Body of pancreas (tissue), 4 donors: Measurements from ENCODE around the gene SOX6. TPM values are rescaled to one million over a fixed set of nuclear protein-coding genes. Genes with fewer than 3 reads are reported as not detected.

ENCODE experiments used
- ATAC-seq: fragments of 150-250 bp; one replicate; pipeline ENCODE4 v1.9.1; 2016
- DNase-seq, 4 donors: peaks; one replicate each; pipeline ENCODE4 v3.0.0-alpha.2; 2019
- H3K27ac ChIP-seq, 4 donors: fragments of 200-600 bp; sonication (generic); 1 replicate in 3 of 4; 2 replicates in 1 of 4; pipeline versions ENCODE4 v1.5.1 to v1.6.1; 2016 to 2019; ENCODE audit warnings: mild to moderate bottlenecking in 1 of 4, mixed read lengths in 1 of 4, moderate library complexity in 1 of 4
- H3K27me3 ChIP-seq, 2 donors: fragments of 200-600 bp; sonication (generic); one replicate each; pipeline ENCODE4 v1.6.0; 2016; ENCODE audit warnings: mild to moderate bottlenecking in 1 of 2
- H3K36me3 ChIP-seq, 2 donors: fragments of 200-600 bp; sonication (generic); replicated peaks in 1 of 2; 2 replicates each; pipeline ENCODE4 v1.5.1; 2016; ENCODE audit warnings: low read depth in 2 of 2; ENCODE audit not compliant: insufficient read depth in 1 of 2
- H3K4me1 ChIP-seq: fragments of 200-600 bp; sonication (generic); one replicate; pipeline ENCODE4 v1.6.0; 2016
- H3K4me3 ChIP-seq, 2 donors: fragments of 200-600 bp; sonication (generic); 1 replicate in 1 of 2; 2 replicates in 1 of 2; pipeline ENCODE4 v1.5.1; 2016 to 2019
- H3K9me3 ChIP-seq, 3 donors: fragments of 200-600 bp; sonication (generic); 1 replicate in 2 of 3; 2 replicates in 1 of 3; pipeline ENCODE4 v1.5.1; 2016
- POLR2A ChIP-seq, 3 donors: fragments of 450-650 bp; IDR thresholded peaks; one replicate each; pipeline ENCODE4 v1.6.1; 2016; ENCODE audit warnings: antibody characterized with exemption in 3 of 3, mild to moderate bottlenecking in 2 of 3
- WGBS, 2 donors: methylation state at CpG; one replicate each; pipeline ENCODE4 v1.1.5; 2017; 5-methylcytosine and 5-hydroxymethylcytosine counted together
- intact Hi-C: fragments of 100-400 bp; cut with DNase I; formaldehyde crosslinking; loops from one replicate; pipeline ENCODE4 v1.15.1; 2023
- total RNA-seq, 2 donors: library from RNA; depleted of rRNA; stranded (reverse); fragments of >200 nt; gene quantifications; one replicate each; pipeline ENCODE4 v1.1.0, GENCODE V29; 2016
- TF ChIP-seq, protein P1 (sequence below), 7 experiments: fragments of 450-650 bp in 4 of 7; fragments of 200-600 bp in 3 of 7; sonication (generic) in 3 of 7; IDR thresholded peaks; one replicate each; pipeline ENCODE4 v1.5.1; 2016 to 2019; ENCODE audit warnings: antibody characterized with exemption in 7 of 7

The SOX6 gene
- total RNA-seq, 2 donors from 2014 or later = 21.4 to 23.6 TPM

DNA sequence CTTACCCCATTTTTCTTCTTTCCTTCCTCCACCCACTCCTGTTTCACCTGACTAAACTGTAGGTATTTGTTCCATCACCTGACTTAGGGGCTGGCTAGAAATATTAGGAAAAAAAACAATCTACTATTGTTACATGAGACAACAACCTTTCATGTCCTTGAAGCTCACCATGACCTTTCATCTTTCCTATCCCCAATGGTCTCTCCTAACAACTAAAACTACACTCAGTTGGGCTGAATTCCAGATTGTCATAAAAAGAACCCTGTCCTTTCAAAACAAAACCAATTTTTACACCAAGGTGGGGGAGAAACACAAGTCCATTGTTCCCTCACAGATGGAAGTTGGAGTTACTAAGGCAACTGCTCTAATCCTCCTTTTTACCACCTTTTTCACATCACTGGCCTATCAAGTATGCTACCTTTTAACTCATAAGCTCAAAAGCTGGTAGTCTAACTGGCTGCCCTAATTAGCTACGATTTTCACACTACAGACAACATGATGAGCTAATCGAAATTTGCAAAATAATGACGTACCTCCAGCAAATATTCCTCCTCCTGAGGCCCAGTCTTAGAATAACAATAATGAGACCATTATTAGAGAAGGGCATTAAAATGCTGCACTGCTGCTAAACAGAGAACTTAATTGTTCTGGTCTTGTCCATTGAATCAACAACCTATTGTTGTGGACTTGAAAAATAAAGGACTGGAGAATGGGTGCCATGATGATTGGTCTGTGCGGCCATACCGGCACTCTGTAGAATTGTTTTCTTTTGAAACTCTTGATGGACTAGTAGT, 46.5 kb upstream of the SOX6 start:
- H3K27me3 ChIP-seq = no peaks in the 10 kb centered on the region
- ATAC-seq = no peak
- intact Hi-C loops = no loop called here
- no peaks in the 10 kb centered on the region for H3K9me3 ChIP-seq
- no peak for TF ChIP-seq POLR2A (IDR thresholded peaks at IDR 0.05)
- TF ChIP-seq, protein P1, sequence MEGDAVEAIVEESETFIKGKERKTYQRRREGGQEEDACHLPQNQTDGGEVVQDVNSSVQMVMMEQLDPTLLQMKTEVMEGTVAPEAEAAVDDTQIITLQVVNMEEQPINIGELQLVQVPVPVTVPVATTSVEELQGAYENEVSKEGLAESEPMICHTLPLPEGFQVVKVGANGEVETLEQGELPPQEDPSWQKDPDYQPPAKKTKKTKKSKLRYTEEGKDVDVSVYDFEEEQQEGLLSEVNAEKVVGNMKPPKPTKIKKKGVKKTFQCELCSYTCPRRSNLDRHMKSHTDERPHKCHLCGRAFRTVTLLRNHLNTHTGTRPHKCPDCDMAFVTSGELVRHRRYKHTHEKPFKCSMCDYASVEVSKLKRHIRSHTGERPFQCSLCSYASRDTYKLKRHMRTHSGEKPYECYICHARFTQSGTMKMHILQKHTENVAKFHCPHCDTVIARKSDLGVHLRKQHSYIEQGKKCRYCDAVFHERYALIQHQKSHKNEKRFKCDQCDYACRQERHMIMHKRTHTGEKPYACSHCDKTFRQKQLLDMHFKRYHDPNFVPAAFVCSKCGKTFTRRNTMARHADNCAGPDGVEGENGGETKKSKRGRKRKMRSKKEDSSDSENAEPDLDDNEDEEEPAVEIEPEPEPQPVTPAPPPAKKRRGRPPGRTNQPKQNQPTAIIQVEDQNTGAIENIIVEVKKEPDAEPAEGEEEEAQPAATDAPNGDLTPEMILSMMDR (IDR thresholded peaks at IDR 0.05) = no peak
- H3K36me3 ChIP-seq = no peaks in the 10 kb centered on the region
- H3K27ac ChIP-seq = peak overlapping the region in 1 of 4 donors; percentile 24
- peaks cover 12% of the 10 kb centered on the region for H3K4me1 ChIP-seq
- 78 to 82% methylated on average over 5 of the region's 5 CpGs for WGBS, 2 donors
- H3K4me3 ChIP-seq = no peak overlapping the region
- no peak for DNase-seq

DNA sequence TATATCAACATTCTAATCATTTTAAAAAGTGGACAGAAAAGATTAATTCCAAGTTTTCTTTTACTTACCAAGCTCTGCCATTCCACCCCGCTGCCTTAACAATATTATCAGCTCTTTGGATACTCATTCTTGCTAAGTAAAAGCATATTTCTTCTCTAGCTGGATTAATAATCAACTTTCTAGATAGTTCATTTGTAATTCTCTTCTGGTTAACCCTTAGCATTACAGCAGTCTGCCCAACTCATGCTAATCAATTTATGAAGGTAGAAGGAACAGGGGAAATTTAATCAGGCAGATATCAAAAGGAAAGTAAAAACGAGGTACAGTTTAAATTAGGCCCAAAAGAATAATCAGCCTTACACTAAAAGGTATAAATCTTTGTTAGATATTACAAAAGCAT, 41.0 kb upstream of the SOX6 start:
- ATAC-seq = peak; percentile 58

DNA sequence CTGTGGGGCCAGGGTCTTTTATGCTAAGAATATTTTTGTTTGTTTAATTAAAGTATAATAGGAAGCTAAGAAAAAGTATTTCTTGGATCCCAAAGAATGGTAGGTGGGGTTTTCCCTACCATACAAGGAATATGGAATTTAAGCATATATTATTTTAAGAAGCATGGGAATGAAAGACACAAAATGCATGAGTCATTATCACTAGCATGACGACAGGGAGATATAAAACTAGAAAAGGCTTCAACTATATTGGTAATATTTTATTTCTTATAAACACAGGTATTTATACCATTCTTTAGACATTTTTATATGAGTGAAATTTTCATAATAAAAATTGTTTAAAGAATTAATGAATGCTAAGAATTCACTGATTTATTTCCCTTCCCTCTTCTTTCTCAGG, 39.3 kb upstream of the SOX6 start:
- H3K27me3 ChIP-seq = no peaks in the 10 kb centered on the region
- intact Hi-C loops = no loop called here
- H3K4me3 ChIP-seq = no peak overlapping the region
- no peak for TF ChIP-seq POLR2A (IDR thresholded peaks at IDR 0.05)
- TF ChIP-seq, protein P1 (IDR thresholded peaks at IDR 0.05) = no peak
- peaks cover 24% of the 10 kb centered on the region for H3K4me1 ChIP-seq
- peak overlapping the region in 3 of 4 donors; percentile 9 to 74 (median 27) for H3K27ac ChIP-seq
- H3K9me3 ChIP-seq = no peaks in the 10 kb centered on the region
- 14 to 18% methylated on average over 1 of the region's 1 CpG for WGBS, 2 donors
- no peaks in the 10 kb centered on the region for H3K36me3 ChIP-seq
- DNase-seq (no peak), ATAC-seq (no peak)

More for the DNA sequence above, 41.0 kb upstream of the SOX6 start:
- H3K36me3 ChIP-seq = no peaks in the 10 kb centered on the region
- WGBS, 2 donors = 12 to 19% methylated on average over 2 of the region's 2 CpGs
- no peak for DNase-seq
- intact Hi-C loops = no loop called here
- H3K4me3 ChIP-seq = peak overlapping the region in 1 of 2 donors; percentile 10
- peaks cover 24% of the 10 kb centered on the region for H3K4me1 ChIP-seq
- TF ChIP-seq POLR2A (IDR thresholded peaks at IDR 0.05) = peak in 1 of 3 donors; percentile 24
- TF ChIP-seq, protein P1 (IDR thresholded peaks at IDR 0.05) = no peak
- H3K27ac ChIP-seq = peak overlapping the region in 3 of 4 donors; percentile 27 to 74 (median 29)
- no peaks in the 10 kb centered on the region for H3K9me3 ChIP-seq
- no peaks in the 10 kb centered on the region for H3K27me3 ChIP-seq

DNA sequence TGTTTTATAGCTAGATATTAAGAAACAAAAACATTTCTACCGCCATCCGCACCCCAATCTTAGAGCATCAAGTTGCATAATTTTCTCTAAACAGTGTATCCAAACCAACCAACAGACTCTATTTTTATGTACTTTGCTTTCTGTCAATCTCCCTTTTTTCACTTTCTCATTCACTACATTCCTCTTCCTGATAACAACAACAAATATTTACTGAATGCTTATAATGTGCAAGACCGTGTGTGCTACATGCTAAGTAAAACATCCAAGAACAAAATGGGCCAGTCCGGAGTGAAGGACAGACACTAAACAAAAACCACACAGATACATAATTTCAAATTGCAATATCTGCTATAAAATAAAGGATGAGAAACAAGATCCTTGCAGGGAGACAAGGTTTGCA, 38.6 kb upstream of the SOX6 start:
- no peaks in the 10 kb centered on the region for H3K27me3 ChIP-seq
- no peak overlapping the region for H3K4me3 ChIP-seq
- DNase-seq (no peak), ATAC-seq (no peak)
- 47 to 52% methylated on average over 4 of the region's 4 CpGs for WGBS, 2 donors
- TF ChIP-seq POLR2A (IDR thresholded peaks at IDR 0.05) = no peak
- TF ChIP-seq, protein P1 (IDR thresholded peaks at IDR 0.05) = no peak
- H3K27ac ChIP-seq = peak overlapping the region in 2 of 4 donors; percentile 9 to 24
- peaks cover 24% of the 10 kb centered on the region for H3K4me1 ChIP-seq
- no peaks in the 10 kb centered on the region for H3K36me3 ChIP-seq
- intact Hi-C loops = no loop called here
- no peaks in the 10 kb centered on the region for H3K9me3 ChIP-seq

DNA sequence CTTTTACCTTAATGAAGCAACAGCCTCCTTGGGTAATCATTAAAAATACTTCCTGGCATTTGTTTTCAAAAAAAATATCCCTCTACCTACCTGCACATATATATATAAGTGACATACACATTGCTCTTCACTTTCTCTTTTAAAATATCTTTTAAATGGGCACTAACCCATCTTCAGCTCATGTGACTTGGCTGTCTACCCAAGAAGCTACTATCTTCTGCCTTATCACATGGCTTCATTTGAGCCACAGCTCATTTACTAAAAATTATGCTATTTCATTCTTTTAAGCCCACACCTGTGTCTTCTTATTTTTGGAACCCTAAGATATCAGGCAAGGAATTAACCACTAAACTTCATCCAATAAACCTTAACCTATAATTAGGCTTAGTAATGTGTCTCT, 37.0 kb upstream of the SOX6 start:
- no peaks in the 10 kb centered on the region for H3K27me3 ChIP-seq
- H3K27ac ChIP-seq = peak overlapping the region in 1 of 4 donors; percentile 7
- TF ChIP-seq POLR2A (IDR thresholded peaks at IDR 0.05) = no peak
- H3K4me3 ChIP-seq = no peak overlapping the region
- H3K4me1 ChIP-seq = peaks cover 22% of the 10 kb centered on the region
- no peaks in the 10 kb centered on the region for H3K36me3 ChIP-seq
- no peaks in the 10 kb centered on the region for H3K9me3 ChIP-seq
- ATAC-seq = no peak
- intact Hi-C loops = no loop called here
- DNase-seq = no peak
